ENCODE measurements around the gene SPATA31D1. TPM values are rescaled to one million over a fixed set of nuclear protein-coding genes. Genes with fewer than 3 reads are reported as not detected.

The SPATA31D1 gene
- total RNA-seq (2022; extraction: Qiagen RNA extraction), result not detected in 5 replicates

GRCh38 chr9:81988472-81988871 is at the start of gene SPATA31D1:
SPATA31D1 (plus strand) TSS chr9:81988772; CDS start chr9:81988819, 47 bp downstream.

GRCh38 chr9:81943393-81943792 is 45.2 kb upstream of the SPATA31D1 start, which contains the start of gene SPATA31D3:
SPATA31D3 (plus strand) TSS chr9:81943500; CDS start chr9:81943586, 86 bp downstream.

Other genes starting within 250 kb of the SPATA31D1 start
- gene SPATA31D4, start 60.3 kb upstream of the SPATA31D1 start, total RNA-seq (2022; extraction: Qiagen RNA extraction), result not detected in 5 replicates
- not detected in 5 replicates for gene SPATA31D3, start 45.3 kb upstream of the SPATA31D1 start, total RNA-seq (2022; extraction: Qiagen RNA extraction)